ENCODE data around the gene ADCY7. TPM values are rescaled to one million over a fixed set of nuclear protein-coding genes. Genes with fewer than 3 reads are reported as not detected.

The ADCY7 gene
- total and polyA plus RNA-seq, 9 of the 15 experiments (the other 6 are each of a cell fraction or from before 2014, with no cell fraction given) = 2.3 to 108 (median 28.6) TPM

- no TSS peak for BruUV-seq (replicated peaks)
- Histone ChIP-seq H3K4me3 (no peak overlapping the region), H3K9ac (ENCODE audit: insufficient read depth in 1 of 2, low read depth in 2 of 2, low read length in 2 of 2) (peak overlapping the region; percentile 9 to 84; a peak in 3 of 4 replicates), H3K27me3 (ENCODE audit: control insufficient read depth in 2 of 2, insufficient read depth in 2 of 2, low read length in 2 of 2) (no peaks in the 10 kb centered on the region), H3K4me2 (ENCODE audit: insufficient read depth, low read length) (peak overlapping the region; percentile 49; the same call in 1 of the 2 replicates), H3K9me3 (replicated peaks; ENCODE audit: control insufficient read depth, insufficient read depth, low read depth, low read length) (peaks cover 2% of the 10 kb centered on the region), H3K4me1 (replicated peaks in 1 of 2; ENCODE audit: control insufficient read depth in 2 of 2, insufficient read depth in 2 of 2, low read length in 2 of 2) (peaks cover 43 to 47% of the 10 kb centered on the region in 2 experiments), H4K20me1 (replicated peaks; ENCODE audit: control insufficient read depth, insufficient read depth, low read length) (peaks cover 34% of the 10 kb centered on the region), H3K79me2 (ENCODE audit: control insufficient read depth, insufficient read depth, low read length) (peaks cover 96% of the 10 kb centered on the region), H2AFZ (ENCODE audit: low read depth, low read length) (no peak overlapping the region), H3K27ac (ENCODE audit: extremely low read depth, low read depth, low read length) (peak overlapping the region; percentile 60; the same call in 1 of the 3 replicates), H3K36me3 (ENCODE audit: control insufficient read depth, insufficient read depth, low read length) (peaks cover 57% of the 10 kb centered on the region), H3K9me1 (ENCODE audit: control insufficient read depth, insufficient read depth, low read length) (peaks cover 12% of the 10 kb centered on the region)
- peak in 2 of 4 experiments; percentile 38 to 52 for DNase-seq (ENCODE audit: extremely low read depth in 1 of 4, low spot score in 3 of 4)
- POLR2A ChIA-PET = interaction anchor here (0.6 to 3.8 kb wide), 2 partner anchors 14 to 28 kb away, joined by 4 to 13 read pairs; no protein-coding TSS in a partner anchor
- CTCF ChIA-PET (ENCODE audit: low intra/inter-chr PET ratio) = no interaction called here
- FAIRE-seq = peak; percentile 63
- peak; percentile 58 for ATAC-seq
- intact Hi-C loops (cut with micrococcal nuclease) = no loop called here
- WGBS (ENCODE audit: insufficient coverage, low coverage, missing lambda C conversion rate) = 23% methylated on average over 7 of the region's 7 CpGs
- in situ Hi-C loops (cut with MboI) = no loop called here
- TF ChIP-seq ZNF436 (CRISPR knock-in tag; IDR thresholded peaks at IDR 0.05) = peak; percentile 89
- 0 out of 2 replicates have a peak, but pooled peaks have one; percentile 6 for TF ChIP-seq CBFA2T3 (IDR thresholded peaks at IDR 0.05)
- TF ChIP-seq, protein P1, sequence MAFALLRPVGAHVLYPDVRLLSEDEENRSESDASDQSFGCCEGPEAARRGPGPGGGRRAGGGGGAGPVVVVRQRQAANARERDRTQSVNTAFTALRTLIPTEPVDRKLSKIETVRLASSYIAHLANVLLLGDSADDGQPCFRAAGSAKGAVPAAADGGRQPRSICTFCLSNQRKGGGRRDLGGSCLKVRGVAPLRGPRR (CRISPR knock-in tag; IDR thresholded peaks at IDR 0.05) = no peak
- peak; percentile 46; the same call in 1 of the 2 replicates for TF ChIP-seq RNF2 (IDR thresholded peaks at IDR 0.05)
- TF ChIP-seq ZC3H8 (IDR thresholded peaks at IDR 0.05) = no peak
- TF ChIP-seq, protein P2, sequence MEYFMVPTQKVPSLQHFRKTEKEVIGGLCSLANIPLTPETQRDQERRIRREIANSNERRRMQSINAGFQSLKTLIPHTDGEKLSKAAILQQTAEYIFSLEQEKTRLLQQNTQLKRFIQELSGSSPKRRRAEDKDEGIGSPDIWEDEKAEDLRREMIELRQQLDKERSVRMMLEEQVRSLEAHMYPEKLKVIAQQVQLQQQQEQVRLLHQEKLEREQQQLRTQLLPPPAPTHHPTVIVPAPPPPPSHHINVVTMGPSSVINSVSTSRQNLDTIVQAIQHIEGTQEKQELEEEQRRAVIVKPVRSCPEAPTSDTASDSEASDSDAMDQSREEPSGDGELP (CRISPR knock-in tag; IDR thresholded peaks at IDR 0.05; ENCODE audit: borderline replicate concordance) = peak; percentile 86
- peak; percentile 47 for TF ChIP-seq MAX (CRISPR knock-in tag; IDR thresholded peaks at IDR 0.05)
- TF ChIP-seq PHF21A (IDR thresholded peaks at IDR 0.05; ENCODE audit: borderline replicate concordance, low read depth) = no peak
- TF ChIP-seq, protein P3, sequence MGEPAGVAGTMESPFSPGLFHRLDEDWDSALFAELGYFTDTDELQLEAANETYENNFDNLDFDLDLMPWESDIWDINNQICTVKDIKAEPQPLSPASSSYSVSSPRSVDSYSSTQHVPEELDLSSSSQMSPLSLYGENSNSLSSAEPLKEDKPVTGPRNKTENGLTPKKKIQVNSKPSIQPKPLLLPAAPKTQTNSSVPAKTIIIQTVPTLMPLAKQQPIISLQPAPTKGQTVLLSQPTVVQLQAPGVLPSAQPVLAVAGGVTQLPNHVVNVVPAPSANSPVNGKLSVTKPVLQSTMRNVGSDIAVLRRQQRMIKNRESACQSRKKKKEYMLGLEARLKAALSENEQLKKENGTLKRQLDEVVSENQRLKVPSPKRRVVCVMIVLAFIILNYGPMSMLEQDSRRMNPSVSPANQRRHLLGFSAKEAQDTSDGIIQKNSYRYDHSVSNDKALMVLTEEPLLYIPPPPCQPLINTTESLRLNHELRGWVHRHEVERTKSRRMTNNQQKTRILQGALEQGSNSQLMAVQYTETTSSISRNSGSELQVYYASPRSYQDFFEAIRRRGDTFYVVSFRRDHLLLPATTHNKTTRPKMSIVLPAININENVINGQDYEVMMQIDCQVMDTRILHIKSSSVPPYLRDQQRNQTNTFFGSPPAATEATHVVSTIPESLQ (CRISPR knock-in tag; IDR thresholded peaks at IDR 0.05) = no peak
- TF ChIP-seq RBFOX2 (IDR thresholded peaks at IDR 0.05; ENCODE audit: low read depth, low read length) = 0 out of 2 replicates have a peak, but pooled peaks have one; percentile 34
- peak; percentile 62; the same call in 1 of the 2 replicates for TF ChIP-seq SMARCE1 (IDR thresholded peaks at IDR 0.05)
- TF ChIP-seq PATZ1 (CRISPR knock-in tag; IDR thresholded peaks at IDR 0.05; ENCODE audit: borderline replicate concordance) = no peak
- peak; percentile 27 for TF ChIP-seq HMGN3 (IDR thresholded peaks at IDR 0.05; ENCODE audit: borderline replicate concordance, extremely low read depth, insufficient read length, low read depth, low read length)
- 0 out of 2 replicates have a peak, but pooled peaks have one; percentile 21 for TF ChIP-seq GABPA (tag; conservative IDR thresholded peaks at IDR 0.05; ENCODE audit: low read depth)
- no peak for TF ChIP-seq CREB3 (tag; conservative IDR thresholded peaks at IDR 0.05; ENCODE audit: low read depth)
These were observed 15.7 kb downstream of the ADCY7 start for GRCh38 chr16:50282010-50282538.
